T-helper 1 cell treated with Interleukin-12 subunit alpha and Interleukin-12 subunit beta and Interleukin-4 antibody, amounts not matched to agents 30 μg/mL and 1 μg/mL, for 36 hours (primary cell): ENCODE measurements around the gene DUSP28.
"Not testable (repeated sequence)": the region's sequence is repeated elsewhere in the genome, so short reads cannot be mapped to it uniquely, and the experiment has no call there.

Experiments used
- H3K27ac Mint-ChIP-seq: one replicate; pipeline ENCODE4 v1.8.0; 2021; ENCODE audit warnings: mild to moderate bottlenecking, mixed read lengths
- H3K27me3 Mint-ChIP-seq: one replicate; pipeline ENCODE4 v1.8.0; 2021; ENCODE audit warnings: low read depth, mixed read lengths
- H3K36me3 Mint-ChIP-seq: one replicate; pipeline ENCODE4 v1.8.0; 2021; ENCODE audit warnings: low read depth, mixed read lengths
- H3K4me1 Mint-ChIP-seq: one replicate; pipeline ENCODE4 v1.8.0; 2021; ENCODE audit warnings: low read depth, mixed read lengths
- H3K4me3 Mint-ChIP-seq: one replicate; pipeline ENCODE4 v1.8.0; 2021; ENCODE audit warnings: mild to moderate bottlenecking, moderate library complexity, mixed read lengths
- H3K9me3 Mint-ChIP-seq: one replicate; pipeline ENCODE4 v1.8.0; 2021; ENCODE audit warnings: mixed read lengths

DUSP28 gene

GRCh38 chr2:240522406-240522805, 37.8 kb upstream of the DUSP28 start:
- H3K4me1 Mint-ChIP-seq = no peaks in the 10 kb centered on the region
- no peak overlapping the region for H3K4me3 Mint-ChIP-seq
- H3K9me3 Mint-ChIP-seq = peaks cover 39% of the 10 kb centered on the region
- H3K27me3 Mint-ChIP-seq = peaks cover 5% of the 10 kb centered on the region
- H3K27ac Mint-ChIP-seq = no peak overlapping the region
- H3K36me3 Mint-ChIP-seq = peaks cover 48% of the 10 kb centered on the region

GRCh38 chr2:240523451-240524281, 36.5 kb upstream of the DUSP28 start:
- peaks cover 5% of the 10 kb centered on the region for H3K27me3 Mint-ChIP-seq
- H3K4me1 Mint-ChIP-seq = no peaks in the 10 kb centered on the region
- no peak overlapping the region for H3K4me3 Mint-ChIP-seq
- peaks cover 47% of the 10 kb centered on the region for H3K9me3 Mint-ChIP-seq
- H3K27ac Mint-ChIP-seq = no peak overlapping the region
- H3K36me3 Mint-ChIP-seq = peaks cover 56% of the 10 kb centered on the region

- no peak overlapping the region for H3K4me3 Mint-ChIP-seq
- H3K4me1 Mint-ChIP-seq = no peaks in the 10 kb centered on the region
- peaks cover 59% of the 10 kb centered on the region for H3K9me3 Mint-ChIP-seq
- peaks cover 68% of the 10 kb centered on the region for H3K36me3 Mint-ChIP-seq
- H3K27ac Mint-ChIP-seq = no peak overlapping the region
- peaks cover 5% of the 10 kb centered on the region for H3K27me3 Mint-ChIP-seq
Observed at GRCh38 chr2:240524963-240525718, 35.0 kb upstream of the DUSP28 start.

GRCh38 chr2:240525802-240526201, 34.4 kb upstream of the DUSP28 start:
- Mint-ChIP-seq H3K36me3 (peaks cover 71% of the 10 kb centered on the region), H3K4me3 (no peak overlapping the region), H3K4me1 (no peaks in the 10 kb centered on the region), H3K9me3 (peaks cover 59% of the 10 kb centered on the region), H3K27ac (no peak overlapping the region), H3K27me3 (peaks cover 1% of the 10 kb centered on the region)

GRCh38 chr2:240526521-240526920, 33.6 kb upstream of the DUSP28 start:
- Mint-ChIP-seq H3K27ac (no peak overlapping the region), H3K9me3 (peaks cover 65% of the 10 kb centered on the region), H3K4me1 (no peaks in the 10 kb centered on the region), H3K4me3 (no peak overlapping the region), H3K36me3 (peaks cover 77% of the 10 kb centered on the region), H3K27me3 (no peaks in the 10 kb centered on the region)

- Mint-ChIP-seq H3K27ac (no peak overlapping the region), H3K9me3 (peaks cover 71% of the 10 kb centered on the region), H3K4me1 (no peaks in the 10 kb centered on the region), H3K27me3 (no peaks in the 10 kb centered on the region), H3K36me3 (peaks cover 82% of the 10 kb centered on the region), H3K4me3 (no peak overlapping the region)
Observed at GRCh38 chr2:240527153-240527750, 32.9 kb upstream of the DUSP28 start.

- H3K27ac Mint-ChIP-seq = no peak overlapping the region
- no peaks in the 10 kb centered on the region for H3K4me1 Mint-ChIP-seq
- peaks cover 82% of the 10 kb centered on the region for H3K36me3 Mint-ChIP-seq
- peaks cover 72% of the 10 kb centered on the region for H3K9me3 Mint-ChIP-seq
- no peak overlapping the region for H3K4me3 Mint-ChIP-seq
- H3K27me3 Mint-ChIP-seq = no peaks in the 10 kb centered on the region
Observed at GRCh38 chr2:240528406-240529040, 31.6 kb upstream of the DUSP28 start.

- H3K4me3 Mint-ChIP-seq = no peak overlapping the region
- H3K27ac Mint-ChIP-seq = no peak overlapping the region
- H3K9me3 Mint-ChIP-seq = peaks cover 72% of the 10 kb centered on the region
Observed at GRCh38 chr2:240529344-240529999, 30.7 kb upstream of the DUSP28 start.

GRCh38 chr2:240530181-240530580, 30.0 kb upstream of the DUSP28 start:
- H3K36me3 Mint-ChIP-seq = peaks cover 80% of the 10 kb centered on the region
- H3K9me3 Mint-ChIP-seq = peaks cover 65% of the 10 kb centered on the region
- no peaks in the 10 kb centered on the region for H3K4me1 Mint-ChIP-seq
- H3K27ac Mint-ChIP-seq = no peak overlapping the region
- H3K4me3 Mint-ChIP-seq = no peak overlapping the region
- H3K27me3 Mint-ChIP-seq = no peaks in the 10 kb centered on the region

More at GRCh38 chr2:240529344-240529999, 30.7 kb upstream of the DUSP28 start:
- Mint-ChIP-seq H3K27me3 (no peaks in the 10 kb centered on the region), H3K4me1 (no peaks in the 10 kb centered on the region), H3K36me3 (peaks cover 81% of the 10 kb centered on the region)

- H3K36me3 Mint-ChIP-seq = peaks cover 73% of the 10 kb centered on the region
- H3K27me3 Mint-ChIP-seq = no peaks in the 10 kb centered on the region
- H3K4me1 Mint-ChIP-seq = no peaks in the 10 kb centered on the region
- H3K9me3 Mint-ChIP-seq = peaks cover 59% of the 10 kb centered on the region
- H3K4me3 Mint-ChIP-seq = no peak overlapping the region
- no peak overlapping the region for H3K27ac Mint-ChIP-seq
Observed at GRCh38 chr2:240531038-240531437, 29.1 kb upstream of the DUSP28 start.

- Mint-ChIP-seq H3K36me3 (peaks cover 65% of the 10 kb centered on the region), H3K4me3 (no peak overlapping the region), H3K9me3 (peaks cover 50% of the 10 kb centered on the region), H3K4me1 (no peaks in the 10 kb centered on the region), H3K27me3 (no peaks in the 10 kb centered on the region), H3K27ac (no peak overlapping the region)
Observed at GRCh38 chr2:240532031-240532775, 28.0 kb upstream of the DUSP28 start.

GRCh38 chr2:240538031-240538780, 22.0 kb upstream of the DUSP28 start:
- H3K36me3 Mint-ChIP-seq = peaks cover 44% of the 10 kb centered on the region
- H3K4me3 Mint-ChIP-seq = no peak overlapping the region
- peaks cover 10% of the 10 kb centered on the region for H3K9me3 Mint-ChIP-seq
- no peaks in the 10 kb centered on the region for H3K4me1 Mint-ChIP-seq
- H3K27ac Mint-ChIP-seq = no peak overlapping the region
- H3K27me3 Mint-ChIP-seq = no peaks in the 10 kb centered on the region

GRCh38 chr2:240539101-240539500, 21.1 kb upstream of the DUSP28 start:
- not testable (repeated sequence) for H3K4me3 Mint-ChIP-seq, H3K4me1 Mint-ChIP-seq, H3K9me3 Mint-ChIP-seq, H3K27ac Mint-ChIP-seq, H3K27me3 Mint-ChIP-seq
- H3K36me3 Mint-ChIP-seq = peaks cover 39% of the 10 kb centered on the region
